Activated CD8-positive, alpha-beta T cell treated with anti-CD3 and anti-CD28 coated beads for 36 hours (primary cell): Measurements from ENCODE around the gene LSG1. TPM values are rescaled to one million over a fixed set of nuclear protein-coding genes. Genes with fewer than 3 reads are reported as not detected.

Experiments
- ATAC-seq: fragments of 200-7000 bp; cut with Tn5 transposase; one replicate; pipeline ENCODE4 v1.10.0; 2021; ENCODE audit warnings: mild to moderate bottlenecking, moderate library complexity
- CTCF ChIA-PET: fragments of 350-600 bp; sonication (Branson Sonifier 250); formaldehyde crosslinking; loops from one replicate; lab custom pipeline; 2021; ENCODE audit warnings: antibody characterized with exemption; lab: Charles Lee
- POLR2A ChIA-PET: fragments of 350-600 bp; sonication (Branson Sonifier 250); formaldehyde crosslinking; loops from one replicate; lab custom pipeline; 2021; ENCODE audit warnings: antibody characterized with exemption; lab: Charles Lee
- DNase-seq: peaks from one replicate; pipeline ENCODE4 v3.0.0-alpha.2; 2020
- H3K27ac Mint-ChIP-seq: one replicate; pipeline ENCODE4 v1.8.0; 2021; ENCODE audit warnings: mild to moderate bottlenecking, mixed read lengths
- H3K27me3 Mint-ChIP-seq: one replicate; pipeline ENCODE4 v1.8.0; 2021; ENCODE audit warnings: mixed read lengths
- H3K36me3 Mint-ChIP-seq: one replicate; pipeline ENCODE4 v1.8.0; 2021; ENCODE audit warnings: low read depth, mixed read lengths
- H3K4me1 Mint-ChIP-seq: one replicate; pipeline ENCODE4 v1.8.0; 2021; ENCODE audit warnings: low read depth, mixed read lengths
- H3K4me3 Mint-ChIP-seq: one replicate; pipeline ENCODE4 v1.8.0; 2021; ENCODE audit warnings: mild to moderate bottlenecking, moderate library complexity, mixed read lengths
- H3K9me3 Mint-ChIP-seq: one replicate; pipeline ENCODE4 v1.8.0; 2021; ENCODE audit warnings: mixed read lengths
- CTCF ChIP-seq: fragments of 200-600 bp; IDR thresholded peaks from one replicate; pipeline ENCODE4 v1.8.0; 2022; ENCODE audit warnings: antibody characterized with exemption, mild to moderate bottlenecking
- intact Hi-C: fragments of 100-400 bp; cut with micrococcal nuclease; formaldehyde crosslinking; loops from one replicate; pipeline ENCODE4 v1.10.0; 2022
- total RNA-seq, 2 experiments: library from RNA; stranded (reverse); gene quantifications; one replicate each; pipeline ENCODE4 v1.2.3, GENCODE V29; 2021

Gene LSG1
- total RNA-seq, 2 experiments from 2014 or later: 36.5 to 41.3 TPM

DNA sequence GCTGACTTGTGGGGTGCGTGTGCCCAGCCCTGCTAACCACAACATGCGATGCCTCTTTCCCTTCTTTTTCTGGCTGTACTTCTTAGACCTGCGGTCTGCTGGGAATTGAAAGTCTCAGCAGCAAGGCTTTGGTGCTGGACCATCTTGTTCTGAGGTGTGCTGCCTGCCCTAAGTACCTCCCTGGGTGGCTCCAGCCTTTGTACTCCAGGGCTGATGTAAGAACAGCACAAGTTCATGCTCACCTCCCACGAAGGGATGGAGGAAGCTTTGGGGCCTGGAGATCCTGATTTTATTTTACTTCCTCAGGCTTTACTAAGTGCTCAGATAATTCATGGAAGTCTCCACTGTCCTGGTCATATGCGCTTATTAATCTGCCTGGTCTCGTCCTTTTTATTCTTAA lies 42.6 kb upstream of the LSG1 start:
- Mint-ChIP-seq H3K27ac (no peak overlapping the region), H3K4me3 (no peak overlapping the region), H3K36me3 (no peaks in the 10 kb centered on the region), H3K4me1 (peaks cover 2% of the 10 kb centered on the region), H3K27me3 (no peaks in the 10 kb centered on the region), H3K9me3 (no peaks in the 10 kb centered on the region)
- ATAC-seq: no peak
- ChIA-PET POLR2A (no interaction called here), CTCF (no interaction called here)
- no peak for DNase-seq
- intact Hi-C loops: no loop called here
- TF ChIP-seq CTCF: no peak

DNA sequence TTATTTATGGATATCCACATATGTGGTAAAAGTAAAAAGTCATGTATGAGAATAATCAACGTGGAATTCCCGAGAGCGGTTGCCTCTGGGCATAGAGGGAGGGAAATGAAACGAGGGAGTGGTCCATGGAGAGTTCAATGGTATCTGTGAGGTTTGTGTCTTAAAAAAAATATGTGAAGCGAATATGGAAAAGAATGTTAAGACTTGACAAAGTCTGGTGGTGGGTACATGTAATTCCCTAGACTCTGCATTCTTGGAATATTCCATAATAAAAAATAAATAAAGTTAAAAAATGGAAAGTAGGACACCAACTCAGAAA lies 42.1 kb upstream of the LSG1 start:
- no peak for DNase-seq
- ATAC-seq: no peak
- Mint-ChIP-seq H3K36me3 (no peaks in the 10 kb centered on the region), H3K4me1 (peaks cover 2% of the 10 kb centered on the region), H3K4me3 (no peak overlapping the region), H3K27me3 (no peaks in the 10 kb centered on the region), H3K9me3 (no peaks in the 10 kb centered on the region), H3K27ac (no peak overlapping the region)
- ChIA-PET CTCF (no interaction called here), POLR2A (no interaction called here)
- intact Hi-C loops: no loop called here
- no peak for TF ChIP-seq CTCF

GRCh38 chr3:194713299-194714136 lies 41.5 kb upstream of the LSG1 start:
- Mint-ChIP-seq H3K4me3 (no peak overlapping the region), H3K27ac (no peak overlapping the region), H3K9me3 (no peaks in the 10 kb centered on the region), H3K27me3 (no peaks in the 10 kb centered on the region), H3K36me3 (no peaks in the 10 kb centered on the region), H3K4me1 (peaks cover 2% of the 10 kb centered on the region)
- no peak for TF ChIP-seq CTCF
- ChIA-PET POLR2A (no interaction called here), CTCF (no interaction called here)
- ATAC-seq (no peak), DNase-seq (no peak)
- intact Hi-C loops: no loop called here

DNA sequence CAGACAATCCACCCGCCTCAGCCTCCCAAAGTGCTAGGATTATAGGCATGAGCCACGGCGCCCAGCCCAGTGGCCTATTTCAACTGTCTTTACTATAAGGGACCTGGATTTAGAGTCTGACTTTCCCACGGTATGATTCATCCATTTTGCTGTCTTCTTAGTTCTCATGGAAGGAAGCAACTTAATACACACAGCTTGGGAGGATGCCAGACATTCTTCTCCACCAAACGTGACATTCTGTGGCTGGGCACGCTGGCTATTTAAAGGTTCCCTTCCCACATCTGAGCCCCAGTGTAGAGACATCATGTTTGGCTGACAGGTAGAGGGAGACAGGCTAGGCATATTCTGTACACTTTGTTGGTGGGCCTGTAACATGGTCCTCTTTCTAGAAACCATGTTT lies 39.9 kb upstream of the LSG1 start:
- Mint-ChIP-seq H3K9me3 (peaks cover 4% of the 10 kb centered on the region), H3K4me1 (peaks cover 2% of the 10 kb centered on the region), H3K36me3 (no peaks in the 10 kb centered on the region), H3K27ac (no peak overlapping the region), H3K4me3 (no peak overlapping the region), H3K27me3 (no peaks in the 10 kb centered on the region)
- DNase-seq (no peak), ATAC-seq (no peak)
- no peak for TF ChIP-seq CTCF
- ChIA-PET CTCF (interaction anchor here (0.9 kb wide), 1 partner anchor 29 kb away, joined by 3 read pairs; no protein-coding TSS in a partner anchor), POLR2A (no interaction called here)
- intact Hi-C loops: no loop called here

DNA sequence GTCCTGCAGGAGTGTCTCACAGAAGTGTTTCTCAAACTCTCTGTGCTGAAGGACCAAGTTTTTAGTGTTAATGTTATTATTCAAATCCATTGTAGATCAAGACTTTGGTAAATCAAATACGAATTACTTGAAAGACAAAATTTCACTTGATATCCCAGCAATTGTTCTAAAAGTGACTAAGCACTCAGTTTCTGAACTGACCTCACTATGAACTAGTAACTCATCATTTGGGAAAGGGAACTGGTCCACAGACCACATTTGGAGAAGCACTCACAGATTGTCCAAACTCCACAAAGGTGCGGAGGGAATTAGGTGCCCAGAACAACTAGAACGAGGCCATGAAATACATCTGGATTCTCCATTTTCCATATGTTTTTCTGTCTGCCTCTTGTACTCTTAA lies 39.3 kb upstream of the LSG1 start:
- TF ChIP-seq CTCF: no peak
- no peaks in the 10 kb centered on the region for H3K27me3 Mint-ChIP-seq
- ATAC-seq (no peak), DNase-seq (no peak)
- H3K9me3 Mint-ChIP-seq: peaks cover 4% of the 10 kb centered on the region
- H3K27ac Mint-ChIP-seq: no peak overlapping the region
- intact Hi-C loops: no loop called here
- H3K4me1 Mint-ChIP-seq: peaks cover 2% of the 10 kb centered on the region
- CTCF ChIA-PET: interaction anchor here (0.9 kb wide), 1 partner anchor 29 kb away, joined by 3 read pairs; no protein-coding TSS in a partner anchor
- no peaks in the 10 kb centered on the region for H3K36me3 Mint-ChIP-seq
- POLR2A ChIA-PET: no interaction called here
- H3K4me3 Mint-ChIP-seq: no peak overlapping the region
